Measurements from ENCODE around the gene UGT2B28.

UGT2B28 gene

DNA sequence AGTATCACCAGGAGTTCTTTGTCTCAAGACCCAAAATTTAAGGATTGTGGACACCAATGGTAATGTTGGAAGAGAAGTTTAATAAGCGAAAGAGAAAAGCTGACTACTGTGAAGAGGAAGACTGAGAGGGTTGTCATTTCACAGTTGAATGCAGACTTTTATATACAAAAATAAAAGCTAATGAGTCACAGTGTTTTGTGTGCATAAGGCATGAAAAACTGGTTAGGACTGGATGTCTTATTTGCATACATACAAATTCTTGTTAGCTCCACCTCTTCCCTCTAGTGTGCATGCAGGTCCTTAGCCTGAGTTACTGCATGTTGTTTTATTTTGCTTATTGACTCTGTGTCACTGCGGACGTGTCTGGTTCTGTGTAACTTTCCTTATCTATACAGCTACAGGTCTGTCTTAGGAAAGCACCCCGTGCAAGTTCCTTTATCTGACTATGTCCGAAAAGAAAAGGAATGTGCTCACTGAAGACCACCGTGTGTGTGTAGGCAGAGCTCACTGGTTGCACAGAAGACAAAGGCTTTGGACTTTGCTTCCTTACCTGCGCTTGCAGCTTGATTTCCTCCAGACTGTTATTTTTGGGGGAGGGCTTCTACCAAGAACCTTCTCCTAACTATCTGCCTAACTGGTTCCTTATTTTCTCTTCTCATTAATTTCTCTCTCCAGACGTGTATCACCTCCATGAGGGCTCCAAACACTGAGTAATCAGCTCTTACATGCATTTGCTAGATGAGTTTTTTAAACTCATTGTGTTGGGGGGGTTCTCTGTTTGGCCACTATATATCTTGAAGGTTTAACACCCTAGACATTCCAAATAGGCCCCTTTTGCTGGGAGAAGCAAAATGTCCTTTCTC is 63.5 kb downstream of the UGT2B28 start:
- DNase-seq: peak; percentile 81

Measured in OCI-M1 (cell line).